Astrocyte (in vitro differentiated cells and primary cell): ENCODE measurements around the gene GYPC. TPM values are rescaled to one million over a fixed set of nuclear protein-coding genes. Genes with fewer than 3 reads are reported as not detected.
"Not testable (repeated sequence)": the region's sequence is repeated elsewhere in the genome, so short reads cannot be mapped to it uniquely, and the experiment has no call there.

ENCODE experiments used
- DNase-seq: peaks from one replicate; pipeline ENCODE4 v3.0.0-alpha.2; 2010; ENCODE audit warnings: low read depth
- FAIRE-seq: peaks from 2 replicates; lab custom pipeline; 2011; peaks lifted over from hg19 to GRCh38; lab: Jason Lieb, UNC
- H2AFZ ChIP-seq: 2 replicates; pipeline ENCODE4 v1.6.0; 2012; ENCODE audit warnings: low read depth, low read length, inconsistent platforms
- H3K27ac ChIP-seq: 2 replicates; pipeline ENCODE4 v1.5.1; 2011; ENCODE audit warnings: low read depth, low read length, inconsistent platforms
- H3K27me3 ChIP-seq: 2 replicates; pipeline ENCODE4 v1.6.0; 2011; ENCODE audit warnings: low read length, inconsistent platforms; ENCODE audit not compliant: insufficient read depth
- H3K36me3 ChIP-seq: 2 replicates; pipeline ENCODE4 v1.5.1; 2011; ENCODE audit warnings: low read length, inconsistent platforms; ENCODE audit not compliant: insufficient read depth
- H3K4me1 ChIP-seq: 2 replicates; pipeline ENCODE4 v1.5.1; 2011; ENCODE audit warnings: low read length, inconsistent platforms; ENCODE audit not compliant: insufficient read depth
- H3K4me2 ChIP-seq: 2 replicates; pipeline ENCODE4 v1.6.0; 2012; ENCODE audit warnings: low read length, inconsistent platforms
- H3K4me3 ChIP-seq: 2 replicates; pipeline ENCODE4 v1.5.1; 2011; ENCODE audit warnings: low read depth, mild to moderate bottlenecking, low read length, inconsistent platforms; ENCODE audit not compliant: insufficient read depth
- H3K79me2 ChIP-seq: 2 replicates; pipeline ENCODE4 v1.6.0; 2012; ENCODE audit warnings: mild to moderate bottlenecking, low read length, inconsistent platforms; ENCODE audit not compliant: insufficient read depth
- H3K9ac ChIP-seq: 2 replicates; pipeline ENCODE4 v1.6.0; 2012; ENCODE audit warnings: mild to moderate bottlenecking, low read length, inconsistent platforms
- H3K9me3 ChIP-seq: 2 replicates; pipeline ENCODE4 v1.5.1; 2012; ENCODE audit warnings: low read depth, mild to moderate bottlenecking, low read length, inconsistent platforms; ENCODE audit not compliant: insufficient read depth
- H4K20me1 ChIP-seq: 2 replicates; pipeline ENCODE4 v1.6.0; 2012; ENCODE audit warnings: low read length, inconsistent platforms; ENCODE audit not compliant: insufficient read depth
- H3K27ac Mint-ChIP-seq: one replicate; pipeline ENCODE4 v1.8.0; 2021; ENCODE audit warnings: mild to moderate bottlenecking, mixed read lengths; ENCODE audit not compliant: unreplicated experiment
- H3K27me3 Mint-ChIP-seq: one replicate; pipeline ENCODE4 v1.8.0; 2021; ENCODE audit warnings: low read depth, mixed read lengths; ENCODE audit not compliant: unreplicated experiment
- H3K36me3 Mint-ChIP-seq: one replicate; pipeline ENCODE4 v1.8.0; 2021; ENCODE audit warnings: low read depth, mixed read lengths; ENCODE audit not compliant: unreplicated experiment
- H3K4me1 Mint-ChIP-seq: one replicate; pipeline ENCODE4 v1.8.0; 2021; ENCODE audit warnings: low read depth, mixed read lengths; ENCODE audit not compliant: unreplicated experiment
- H3K4me3 Mint-ChIP-seq: one replicate; pipeline ENCODE4 v1.8.0; 2021; ENCODE audit warnings: mild to moderate bottlenecking, moderate library complexity, mixed read lengths; ENCODE audit not compliant: unreplicated experiment
- H3K9me3 Mint-ChIP-seq: one replicate; pipeline ENCODE4 v1.8.0; 2021; ENCODE audit warnings: mild to moderate bottlenecking, mixed read lengths; ENCODE audit not compliant: unreplicated experiment
- EZH2 ChIP-seq: IDR thresholded peaks from 2 replicates; pipeline ENCODE4 v1.6.1; 2012; ENCODE audit warnings: mild to moderate bottlenecking, low read length, inconsistent platforms; ENCODE audit not compliant: insufficient read depth
- total RNA-seq: library from RNA; stranded (reverse); gene quantifications from 2 replicates; pipeline ENCODE4 v1.2.1, GENCODE V29; 2021
- TF ChIP-seq, protein P1 (sequence below): IDR thresholded peaks from 2 replicates; pipeline ENCODE4 v1.5.1; 2011; ENCODE audit warnings: low read depth, mild to moderate bottlenecking, inconsistent platforms, low read length, moderate library complexity; ENCODE audit not compliant: insufficient read depth

GYPC gene
- total RNA-seq, 1 donor from 2014 or later = 29.3 TPM

DNA sequence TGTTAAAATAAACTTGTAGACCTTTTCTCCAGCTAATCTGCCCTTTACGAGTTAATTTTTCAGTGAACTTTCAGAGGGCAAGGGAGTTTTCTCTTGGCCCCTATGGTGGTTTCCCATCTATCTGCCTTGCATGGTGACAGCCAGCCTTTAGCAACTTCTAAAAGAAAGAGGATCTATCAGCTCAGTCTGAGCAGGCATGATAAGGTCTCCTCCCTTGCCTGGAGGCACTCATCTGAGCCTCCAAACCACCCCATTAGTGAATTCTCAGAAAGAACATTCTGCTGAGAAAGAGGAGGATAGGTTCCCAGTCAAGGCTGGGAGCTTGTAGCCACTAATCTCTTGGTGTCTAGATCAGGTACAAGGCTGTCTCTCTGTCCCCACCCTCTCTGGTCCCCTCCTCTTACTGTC, 10.7 kb upstream of the GYPC start:
- Histone ChIP-seq H3K27ac (no peak overlapping the region), H4K20me1 (no peaks in the 10 kb centered on the region), H3K9ac (no peak overlapping the region), H3K27me3 (no peaks in the 10 kb centered on the region), H3K4me3 (no peak overlapping the region), H3K36me3 (no peaks in the 10 kb centered on the region), H3K9me3 (no peaks in the 10 kb centered on the region), H2AFZ (no peak overlapping the region), H3K79me2 (no peaks in the 10 kb centered on the region), H3K4me2 (no peak overlapping the region), H3K4me1 (no peaks in the 10 kb centered on the region)
- Mint-ChIP-seq H3K36me3 (no peaks in the 10 kb centered on the region), H3K9me3 (no peaks in the 10 kb centered on the region), H3K27ac (no peak overlapping the region), H3K4me1 (no peaks in the 10 kb centered on the region), H3K4me3 (no peak overlapping the region), H3K27me3 (peaks cover 18% of the 10 kb centered on the region)
- DNase-seq (no peak), FAIRE-seq (no peak)
- no peak for TF ChIP-seq EZH2
- TF ChIP-seq, protein P1, sequence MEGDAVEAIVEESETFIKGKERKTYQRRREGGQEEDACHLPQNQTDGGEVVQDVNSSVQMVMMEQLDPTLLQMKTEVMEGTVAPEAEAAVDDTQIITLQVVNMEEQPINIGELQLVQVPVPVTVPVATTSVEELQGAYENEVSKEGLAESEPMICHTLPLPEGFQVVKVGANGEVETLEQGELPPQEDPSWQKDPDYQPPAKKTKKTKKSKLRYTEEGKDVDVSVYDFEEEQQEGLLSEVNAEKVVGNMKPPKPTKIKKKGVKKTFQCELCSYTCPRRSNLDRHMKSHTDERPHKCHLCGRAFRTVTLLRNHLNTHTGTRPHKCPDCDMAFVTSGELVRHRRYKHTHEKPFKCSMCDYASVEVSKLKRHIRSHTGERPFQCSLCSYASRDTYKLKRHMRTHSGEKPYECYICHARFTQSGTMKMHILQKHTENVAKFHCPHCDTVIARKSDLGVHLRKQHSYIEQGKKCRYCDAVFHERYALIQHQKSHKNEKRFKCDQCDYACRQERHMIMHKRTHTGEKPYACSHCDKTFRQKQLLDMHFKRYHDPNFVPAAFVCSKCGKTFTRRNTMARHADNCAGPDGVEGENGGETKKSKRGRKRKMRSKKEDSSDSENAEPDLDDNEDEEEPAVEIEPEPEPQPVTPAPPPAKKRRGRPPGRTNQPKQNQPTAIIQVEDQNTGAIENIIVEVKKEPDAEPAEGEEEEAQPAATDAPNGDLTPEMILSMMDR = no peak

- Mint-ChIP-seq H3K9me3 (peaks cover 7% of the 10 kb centered on the region), H3K36me3 (no peaks in the 10 kb centered on the region), H3K4me1 (no peaks in the 10 kb centered on the region), H3K27ac (no peak overlapping the region), H3K4me3 (no peak overlapping the region), H3K27me3 (peaks cover 16% of the 10 kb centered on the region)
- H3K79me2 ChIP-seq = no peaks in the 10 kb centered on the region
- H3K27ac ChIP-seq = no peak overlapping the region
- H4K20me1 ChIP-seq = no peaks in the 10 kb centered on the region
- no peaks in the 10 kb centered on the region for H3K36me3 ChIP-seq
- no peaks in the 10 kb centered on the region for H3K9me3 ChIP-seq
- H3K9ac ChIP-seq = no peak overlapping the region
- no peak for DNase-seq
- no peaks in the 10 kb centered on the region for H3K4me1 ChIP-seq
- no peaks in the 10 kb centered on the region for H3K27me3 ChIP-seq
- no peak for FAIRE-seq
- no peak overlapping the region for H3K4me2 ChIP-seq
- no peak overlapping the region for H2AFZ ChIP-seq
- TF ChIP-seq, protein P1 = no peak
- TF ChIP-seq EZH2 = no peak
- no peak overlapping the region for H3K4me3 ChIP-seq
Observed at GRCh38 chr2:126646026-126646425, 9.9 kb upstream of the GYPC start.

DNA sequence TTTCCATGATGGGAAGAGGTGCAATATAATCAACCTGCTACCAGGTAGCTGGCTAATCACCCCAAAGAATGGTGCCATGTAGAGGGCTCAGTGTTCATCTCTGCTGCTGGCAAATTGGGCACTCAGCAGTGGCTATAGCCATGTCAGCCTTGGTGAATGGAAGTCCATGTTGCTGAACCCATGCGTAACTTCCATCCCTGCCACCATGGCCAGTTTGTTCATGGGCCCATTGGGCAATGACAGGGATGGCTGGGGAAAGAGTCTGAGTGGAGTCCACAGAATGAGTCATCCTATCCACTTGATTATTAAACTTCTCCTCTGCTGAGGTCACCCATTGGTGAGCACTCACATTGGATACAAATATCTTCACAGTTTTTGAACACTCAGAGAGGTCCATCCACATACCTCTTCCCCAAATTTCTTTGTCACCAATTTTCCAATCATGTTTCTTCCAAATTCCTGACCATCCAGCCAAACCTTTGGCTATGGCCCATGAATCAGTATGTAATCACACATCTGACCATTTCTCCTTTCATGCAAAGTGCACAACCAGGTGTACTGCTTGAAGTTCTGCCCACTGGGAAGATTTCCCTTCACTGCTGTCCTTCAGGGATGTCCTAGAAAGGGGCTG, 8.1 kb upstream of the GYPC start:
- not testable (repeated sequence) for H3K27ac ChIP-seq, H4K20me1 ChIP-seq, H3K4me3 ChIP-seq, H3K4me2 ChIP-seq, H3K79me2 ChIP-seq, H3K36me3 ChIP-seq, H3K36me3 Mint-ChIP-seq, FAIRE-seq, H3K9ac ChIP-seq, H3K4me1 Mint-ChIP-seq, DNase-seq, H3K4me1 ChIP-seq, H3K27me3 ChIP-seq, H3K4me3 Mint-ChIP-seq, H3K9me3 ChIP-seq, H3K9me3 Mint-ChIP-seq, H2AFZ ChIP-seq, H3K27ac Mint-ChIP-seq
- H3K27me3 Mint-ChIP-seq = peaks cover 15% of the 10 kb centered on the region

DNA sequence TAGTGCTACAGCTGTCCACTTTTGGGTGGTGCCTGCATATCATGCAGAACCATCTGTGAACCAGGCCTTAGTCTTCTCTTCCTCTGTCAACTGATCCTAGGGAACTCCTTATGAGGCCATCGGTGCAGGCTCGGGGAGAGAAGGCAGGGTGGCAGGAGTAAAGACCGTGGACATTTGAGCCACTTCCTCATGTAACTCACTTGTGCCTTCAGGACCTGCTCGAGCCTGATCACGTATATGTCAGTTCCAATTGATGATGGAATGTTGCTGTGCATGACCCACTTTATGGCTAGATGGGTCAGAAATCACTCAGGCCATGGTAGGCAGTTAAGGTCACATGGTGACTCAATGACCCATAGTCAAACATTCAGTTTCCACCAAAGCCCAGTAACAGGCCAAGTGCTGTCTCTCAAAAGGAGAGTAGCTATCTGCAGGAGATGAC, 7.6 kb upstream of the GYPC start:
- H3K27ac Mint-ChIP-seq, H3K4me1 Mint-ChIP-seq, H3K36me3 Mint-ChIP-seq, H3K27ac ChIP-seq, H3K36me3 ChIP-seq, H3K9me3 ChIP-seq, H3K4me3 Mint-ChIP-seq, H3K79me2 ChIP-seq, H2AFZ ChIP-seq, H3K4me1 ChIP-seq, H3K4me3 ChIP-seq, H3K27me3 ChIP-seq, H3K9ac ChIP-seq, H3K9me3 Mint-ChIP-seq, H4K20me1 ChIP-seq, FAIRE-seq, H3K4me2 ChIP-seq, DNase-seq: not testable (repeated sequence)
- H3K27me3 Mint-ChIP-seq = peaks cover 15% of the 10 kb centered on the region
